NCI-H446 treated with DMSO at 0.1 percent for 48 hours (cell line): ENCODE results near the gene ENTR1.

Source experiments
- DNase-seq: peaks from one replicate; lab custom pipeline; 2025; lab: John Stamatoyannopoulos, UW

ENTR1 gene

GRCh38 chr9:136396219-136396515, 14.2 kb downstream of the ENTR1 start:
- no peak for DNase-seq

GRCh38 chr9:136395345-136396218, 14.8 kb downstream of the ENTR1 start:
- DNase-seq: no peak

DNA sequence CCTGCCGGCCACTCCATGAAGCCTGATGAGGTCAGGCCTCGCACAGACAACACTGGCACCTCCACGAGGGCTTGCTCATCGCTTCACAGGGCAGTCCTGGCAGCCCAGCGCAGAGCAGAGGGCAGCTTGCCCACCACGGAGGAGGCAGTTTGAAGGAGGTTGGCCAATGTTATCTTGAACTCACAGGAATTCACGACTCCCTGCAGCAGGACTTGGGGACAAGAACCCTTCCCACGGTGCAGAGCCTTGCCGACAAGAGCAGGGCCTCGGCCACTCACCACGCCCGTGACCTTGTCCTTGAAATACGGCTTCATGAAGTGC, 15.4 kb downstream of the ENTR1 start:
- DNase-seq: no peak

GRCh38 chr9:136394312-136395019, 15.9 kb downstream of the ENTR1 start:
- no peak for DNase-seq

DNA sequence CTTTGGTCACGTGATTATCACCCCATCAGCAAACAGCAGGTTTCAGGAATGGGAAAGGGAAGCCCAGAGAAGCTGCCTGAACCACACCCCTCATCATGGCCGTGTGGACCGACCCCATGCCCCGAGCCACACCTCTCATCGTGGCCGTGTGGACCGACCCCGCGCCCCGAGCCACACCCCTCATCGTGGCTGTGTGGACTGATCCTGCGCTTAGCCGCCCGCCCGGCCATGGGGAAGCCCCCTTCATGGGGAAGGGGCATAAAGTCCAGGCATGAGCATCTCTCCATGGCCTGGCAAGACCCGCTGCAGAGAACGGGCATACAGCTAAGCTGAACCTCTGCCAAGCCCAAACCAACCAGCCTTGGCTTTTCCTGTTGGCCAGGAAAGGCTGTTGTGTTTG, 16.9 kb downstream of the ENTR1 start:
- DNase-seq: no peak

- DNase-seq: no peak
Measured at GRCh38 chr9:136392538-136393449, 17.6 kb downstream of the ENTR1 start.

DNA sequence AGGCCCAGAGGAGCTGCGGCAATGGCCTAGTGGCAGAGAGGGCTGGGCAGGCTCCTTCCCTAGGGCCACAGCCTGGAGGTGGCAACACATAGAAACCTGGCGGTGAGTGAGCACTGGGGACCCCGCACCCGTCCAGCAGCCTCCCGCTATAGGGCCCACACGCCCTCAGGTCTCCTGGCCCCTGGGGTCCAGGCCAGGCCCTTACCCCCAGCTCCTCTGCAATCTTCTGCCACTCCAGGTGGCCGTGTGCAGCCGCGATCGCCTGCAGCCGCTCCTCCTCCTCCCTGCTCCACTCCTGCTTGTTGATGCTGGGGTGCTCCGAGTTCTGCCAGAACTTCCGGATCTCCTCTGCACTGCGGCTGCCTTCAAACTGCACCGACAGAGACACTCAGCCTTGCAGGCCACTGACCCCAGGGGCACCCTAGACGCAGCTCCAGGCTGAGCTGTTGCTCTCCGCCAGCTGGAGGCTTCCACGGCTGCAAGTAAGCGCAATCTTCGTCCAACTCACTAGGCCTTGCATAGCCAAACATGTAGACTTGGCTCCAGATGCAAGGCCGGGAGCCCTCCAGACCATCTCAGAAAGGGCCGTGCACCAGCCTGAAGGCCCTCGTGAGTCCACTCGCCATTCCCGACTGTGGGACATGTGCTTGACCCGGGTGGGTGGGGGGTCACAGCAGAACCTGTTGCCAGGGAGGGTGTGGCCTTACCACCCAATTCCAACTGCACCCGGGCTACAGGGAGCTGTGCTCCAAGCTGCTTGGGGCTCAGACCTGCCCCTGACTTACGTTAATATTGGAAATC, 18.5 kb downstream of the ENTR1 start:
- DNase-seq: no peak

GRCh38 chr9:136389396-136389795, 21.0 kb downstream of the ENTR1 start:
- no peak for DNase-seq

DNA sequence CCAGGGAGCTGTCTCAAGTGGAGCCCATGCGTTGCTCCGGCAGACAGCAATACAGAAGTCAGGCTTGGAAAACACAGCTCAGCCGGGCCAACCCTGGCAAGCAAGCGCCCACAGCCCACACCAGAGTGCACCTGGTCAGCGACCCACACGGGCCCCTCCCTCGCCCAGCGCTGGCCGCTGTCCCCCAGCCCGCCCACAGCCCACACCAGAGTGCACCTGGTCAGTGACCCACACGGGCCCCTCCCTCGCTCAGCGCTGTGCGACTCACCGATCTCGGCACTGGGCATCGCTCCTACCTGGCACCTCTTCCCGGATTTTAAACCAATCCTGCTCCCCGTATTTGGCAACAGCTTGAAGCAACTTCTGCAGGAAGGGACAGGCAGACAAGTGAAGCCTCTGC, 23.2 kb downstream of the ENTR1 start:
- no peak for DNase-seq

- peak; percentile 43 for DNase-seq
Measured at GRCh38 chr9:136386018-136386417, 24.4 kb downstream of the ENTR1 start.

DNA sequence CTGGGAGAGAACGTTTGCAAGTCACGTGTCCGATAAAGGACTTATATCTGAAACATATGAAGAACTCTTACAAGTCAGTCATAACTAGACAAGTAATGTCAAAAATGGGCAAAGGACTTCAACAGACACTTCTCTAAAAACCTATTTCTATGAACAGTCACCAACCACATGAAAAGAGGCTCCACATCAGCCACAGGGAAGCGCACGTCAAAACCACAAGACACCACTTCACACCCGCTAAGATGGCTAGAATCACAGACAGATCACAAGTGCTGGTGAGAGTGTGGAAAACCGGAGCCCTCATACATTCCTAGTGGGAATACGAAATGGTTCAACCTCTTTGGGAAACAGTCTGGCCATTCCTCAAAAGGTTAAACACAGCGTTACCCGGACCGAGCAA, 25.4 kb downstream of the ENTR1 start:
- no peak for DNase-seq

DNA sequence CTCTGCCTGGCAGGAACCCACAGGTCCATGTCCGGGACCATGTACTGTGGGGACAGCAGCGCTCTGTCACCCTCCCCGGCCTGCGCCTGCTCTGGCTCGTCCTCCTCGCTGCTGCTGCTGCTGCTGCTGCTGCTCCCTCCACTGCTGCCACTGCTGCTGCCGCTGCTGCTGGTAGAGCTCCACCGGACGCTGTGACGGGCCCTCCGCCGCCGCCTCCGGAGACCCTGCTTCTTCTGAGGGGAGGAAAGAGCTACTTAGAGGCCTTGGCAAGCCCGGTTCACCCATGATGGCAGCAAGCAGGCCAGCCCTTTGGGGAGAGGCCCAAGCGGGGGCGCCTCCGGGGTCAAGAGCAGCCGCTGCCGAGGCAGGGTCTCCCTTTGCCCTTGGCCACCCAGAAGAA, 27.0 kb downstream of the ENTR1 start:
- DNase-seq: no peak

DNA sequence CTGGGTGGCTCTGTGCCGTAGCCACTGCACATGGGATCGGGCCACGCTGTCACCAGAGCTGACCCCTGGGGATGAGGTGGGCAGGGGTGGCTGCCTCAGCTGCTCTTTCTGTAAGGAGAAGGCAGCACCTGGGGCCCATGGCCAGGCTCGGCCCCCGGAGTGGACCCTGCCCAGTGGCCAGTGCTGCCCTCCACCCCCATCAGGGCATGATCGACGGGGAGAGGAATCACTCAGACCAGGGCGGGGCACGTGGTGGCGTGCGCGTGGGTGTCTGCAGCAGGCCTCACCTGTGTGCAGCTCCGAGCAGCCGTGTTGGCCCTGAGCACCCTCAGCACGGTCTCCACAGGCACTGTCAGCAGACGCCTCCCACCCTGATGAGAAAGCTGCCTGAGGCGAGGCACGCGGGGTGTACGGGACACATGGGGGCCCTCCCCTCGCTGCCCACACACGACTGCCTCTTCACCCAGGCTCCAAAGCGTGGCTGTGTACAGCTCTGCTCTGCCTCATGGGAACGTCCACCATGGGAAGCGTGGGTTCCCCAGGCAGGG, 28.4 kb downstream of the ENTR1 start:
- no peak for DNase-seq

- no peak for DNase-seq
Measured at GRCh38 chr9:136381311-136381710, 29.1 kb downstream of the ENTR1 start.

- DNase-seq: no peak
Measured at GRCh38 chr9:136380381-136380780, 30.0 kb downstream of the ENTR1 start.

GRCh38 chr9:136379891-136380290, 30.5 kb downstream of the ENTR1 start:
- no peak for DNase-seq

DNA sequence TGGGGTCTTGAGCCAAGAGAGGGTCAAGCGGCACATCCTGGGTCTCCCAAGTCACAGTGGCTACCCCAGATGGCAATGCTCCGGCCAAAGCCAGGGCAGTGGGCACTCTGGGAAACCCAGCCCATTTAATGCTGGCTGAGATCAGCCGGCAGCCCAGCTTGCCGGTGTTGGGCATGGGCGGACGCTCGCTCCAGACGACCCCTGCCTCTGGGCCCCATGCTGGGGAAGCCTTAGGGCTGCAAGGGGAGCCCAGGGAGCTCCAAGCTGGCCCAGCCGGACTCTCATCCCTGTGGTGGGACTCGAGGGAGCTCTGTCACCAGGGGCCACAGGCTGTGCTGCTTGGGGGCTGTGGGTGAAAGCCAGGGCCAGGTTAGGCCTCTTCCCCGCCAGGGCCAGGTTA, 31.0 kb downstream of the ENTR1 start:
- no peak for DNase-seq

DNA sequence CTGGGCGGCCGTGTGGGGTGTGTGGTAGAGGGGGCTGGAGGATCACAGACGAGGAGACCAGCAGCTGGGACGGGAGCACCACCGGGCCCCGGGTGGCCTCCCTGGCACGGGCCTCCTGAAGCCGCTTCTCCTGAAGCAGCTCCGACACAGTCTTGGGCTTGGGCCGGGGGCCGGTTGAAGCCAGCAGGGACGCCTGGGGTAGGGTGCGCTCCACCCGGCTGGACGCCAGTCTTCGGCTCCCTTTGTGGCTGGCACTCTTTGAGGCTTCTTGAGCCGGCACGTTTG, 31.5 kb downstream of the ENTR1 start:
- no peak for DNase-seq

- DNase-seq: no peak
Measured at GRCh38 chr9:136378170-136379002, 32.0 kb downstream of the ENTR1 start.

DNA sequence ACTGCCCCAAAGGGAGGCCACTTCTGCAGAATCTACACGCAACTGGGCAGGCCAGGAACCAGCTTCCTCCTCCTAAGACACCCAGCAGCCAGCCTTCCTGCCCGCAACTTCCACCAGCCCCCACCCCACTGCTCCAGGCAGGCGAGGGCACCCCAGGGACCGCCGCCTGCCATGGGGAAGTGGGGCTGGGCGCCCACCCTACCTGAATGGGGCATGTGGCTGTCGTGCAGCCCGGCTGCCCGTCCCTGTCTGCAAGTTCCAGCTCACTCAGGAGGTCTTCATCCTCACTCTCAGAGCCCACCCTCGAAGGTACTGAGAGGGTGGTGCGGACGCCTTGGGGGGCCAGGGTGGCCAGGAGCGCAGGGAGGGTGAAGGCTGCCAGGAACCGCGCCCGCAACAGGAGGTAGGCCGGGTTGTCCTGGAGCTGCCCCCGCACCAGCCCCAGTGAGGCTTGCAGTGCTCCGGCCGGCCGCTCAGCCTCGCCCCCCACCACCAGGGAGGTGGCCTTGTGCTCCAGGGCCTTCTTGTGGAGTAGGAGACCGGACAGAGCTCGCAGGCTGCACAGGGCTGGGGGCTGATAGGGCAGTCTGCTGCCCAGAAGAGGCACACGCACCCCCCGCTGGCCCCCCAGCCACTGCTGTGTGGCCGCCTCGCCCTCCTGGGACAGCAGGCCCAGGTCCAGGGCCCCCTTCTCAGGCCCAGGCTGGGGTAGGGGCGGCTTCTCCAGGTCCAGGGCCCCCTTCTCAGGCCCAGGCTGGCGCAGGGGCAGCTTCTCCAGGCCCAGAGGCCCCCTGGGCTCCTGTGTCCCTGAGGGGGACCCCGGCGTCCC, 32.9 kb downstream of the ENTR1 start:
- DNase-seq: no peak
